Inflammatory macrophage treated with lipopolysaccharide for 4 hours (primary cell): ENCODE measurements around the gene EPB41L2.
"Not testable (repeated sequence)": the region's sequence is repeated elsewhere in the genome, so short reads cannot be mapped to it uniquely, and the experiment has no call there.

Experiments
- DNase-seq: peaks from one replicate; pipeline ENCODE4 v3.0.0-alpha.2; 2020

Gene EPB41L2

GRCh38 chr6:131033631-131034030 lies 29.4 kb downstream of the EPB41L2 start:
- DNase-seq: no peak

DNA sequence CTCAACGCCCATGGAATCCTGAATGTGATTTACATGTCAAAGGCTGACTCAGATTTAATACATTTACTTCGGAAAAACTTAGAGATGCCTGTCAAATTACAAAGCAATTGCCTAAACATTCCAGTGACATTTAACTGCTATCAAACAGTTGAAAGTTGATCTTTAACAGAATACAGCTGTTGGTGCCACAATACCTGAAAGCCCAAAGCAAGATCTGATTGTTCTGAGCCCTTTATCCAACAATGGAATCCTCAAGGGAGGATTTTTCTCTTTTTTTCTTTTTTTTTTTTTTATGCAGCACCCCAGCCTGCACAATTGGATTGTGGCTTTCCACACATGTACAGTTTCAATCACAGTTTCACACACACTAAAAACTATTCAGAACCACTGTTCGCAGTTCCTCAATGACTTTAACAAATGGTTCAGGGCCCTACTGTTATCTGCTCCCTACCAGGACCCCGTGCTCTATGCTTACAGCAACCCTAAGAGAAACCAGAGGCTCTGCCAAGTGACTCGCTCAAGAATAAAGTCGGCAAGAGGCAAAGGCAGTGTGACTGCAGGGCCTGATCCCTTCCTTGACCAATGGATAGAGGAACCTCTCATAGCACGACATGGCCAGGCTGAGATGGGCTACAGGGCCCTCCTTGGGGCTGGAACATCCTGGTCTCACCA lies 33.3 kb downstream of the EPB41L2 start:
- DNase-seq: no peak

- DNase-seq: no peak
Measured at GRCh38 chr6:131027326-131027725, 35.7 kb downstream of the EPB41L2 start.

GRCh38 chr6:131026243-131026642 lies 36.8 kb downstream of the EPB41L2 start:
- no peak for DNase-seq

DNA sequence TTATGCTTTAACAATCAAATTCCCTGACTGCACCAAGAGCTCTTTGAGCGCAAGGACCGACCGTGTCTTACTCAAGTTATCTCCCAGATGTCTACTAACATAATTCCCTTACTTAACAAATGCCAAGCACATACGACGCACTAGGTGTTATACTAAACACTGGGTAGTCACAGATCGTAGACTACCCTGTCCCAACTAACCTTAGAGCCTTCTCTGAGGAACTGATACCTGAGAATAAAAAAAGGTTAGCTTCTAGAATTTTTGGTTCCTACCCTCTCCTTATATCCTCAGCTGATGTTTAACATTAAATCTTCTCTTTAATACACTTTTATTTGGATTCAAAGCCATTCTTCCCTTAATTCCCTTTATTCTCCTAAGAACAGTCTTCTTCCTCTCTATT lies 38.5 kb downstream of the EPB41L2 start:
- DNase-seq: no peak

DNA sequence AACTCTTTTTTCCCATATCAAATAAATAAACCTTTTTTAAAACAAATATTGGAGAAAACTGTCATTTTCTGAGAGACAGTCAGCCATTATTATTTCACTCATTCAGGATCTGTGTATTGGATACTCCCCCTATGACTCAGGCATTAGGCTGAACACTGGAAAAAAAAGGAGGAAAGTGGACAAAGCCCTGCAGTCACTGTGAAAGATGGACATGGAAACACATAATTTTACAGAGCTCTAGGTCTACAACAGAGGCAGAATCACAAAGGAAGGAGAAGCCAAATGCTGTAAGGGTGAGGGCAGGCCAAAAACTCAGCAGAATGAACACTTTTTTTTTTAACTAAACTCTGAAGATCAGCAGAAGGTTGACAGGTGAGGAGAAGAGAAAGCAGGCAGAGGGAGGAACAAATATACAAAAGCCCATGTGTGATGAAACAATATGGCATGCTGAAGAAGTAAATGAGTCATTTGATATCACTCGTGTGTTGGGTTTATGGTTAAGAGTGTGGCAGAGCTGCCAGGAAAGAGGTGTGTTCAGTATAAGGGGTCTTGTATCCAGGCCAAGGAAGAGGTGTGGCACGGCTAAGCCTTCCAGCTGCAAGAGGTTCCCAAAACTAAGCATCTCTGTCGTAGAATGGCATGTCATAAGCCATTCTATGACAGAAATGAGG lies 39.1 kb downstream of the EPB41L2 start:
- no peak for DNase-seq

- DNase-seq: no peak
Measured at GRCh38 chr6:131022691-131023090, 40.4 kb downstream of the EPB41L2 start.

DNA sequence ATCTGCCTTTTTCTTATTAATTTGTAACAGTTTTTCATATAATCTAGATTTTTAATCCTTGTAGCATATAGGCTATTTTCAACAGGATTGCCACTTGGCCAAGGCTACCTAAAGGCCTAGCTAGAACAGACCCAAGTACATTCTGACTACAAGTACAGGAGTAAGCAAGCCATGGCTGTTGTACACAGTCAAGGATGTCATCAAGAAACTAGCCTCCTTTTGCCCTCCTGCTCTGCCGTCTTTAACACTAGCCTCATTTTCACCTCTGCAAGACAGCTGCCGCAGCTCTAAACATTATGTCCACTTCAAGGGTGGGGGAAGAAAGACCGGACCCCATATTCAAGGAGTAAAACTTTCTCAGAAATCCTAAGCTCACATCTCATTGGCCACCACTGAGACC lies 45.1 kb downstream of the EPB41L2 start:
- DNase-seq: no peak

GRCh38 chr6:131015630-131016263 lies 47.3 kb downstream of the EPB41L2 start:
- no peak for DNase-seq

DNA sequence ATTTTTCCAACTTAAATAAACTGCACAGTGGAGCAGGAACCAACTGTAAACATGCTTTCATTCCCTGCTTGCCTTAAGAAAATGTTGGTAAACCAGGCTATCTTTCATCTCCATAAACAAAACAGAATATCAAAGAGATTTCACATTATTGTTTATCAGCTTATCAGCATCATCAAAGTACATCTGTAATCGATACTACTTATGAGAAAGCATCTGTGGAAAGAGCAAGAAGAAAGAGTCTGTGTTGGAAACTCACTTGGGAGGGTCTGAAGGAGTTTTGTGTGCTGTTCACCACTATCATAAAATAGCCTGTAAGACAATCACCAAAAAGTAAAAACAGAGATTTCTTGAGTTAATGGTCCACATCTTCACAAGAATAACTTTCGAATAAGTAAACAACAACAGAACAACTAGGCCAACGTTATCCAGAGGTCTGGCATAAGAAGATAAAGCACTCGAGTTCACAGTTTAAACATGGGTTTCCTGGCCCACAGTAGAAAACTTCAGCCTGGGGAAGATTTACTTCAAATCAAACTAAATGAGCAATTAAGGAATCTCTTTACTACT lies 47.9 kb downstream of the EPB41L2 start:
- no peak for DNase-seq

DNA sequence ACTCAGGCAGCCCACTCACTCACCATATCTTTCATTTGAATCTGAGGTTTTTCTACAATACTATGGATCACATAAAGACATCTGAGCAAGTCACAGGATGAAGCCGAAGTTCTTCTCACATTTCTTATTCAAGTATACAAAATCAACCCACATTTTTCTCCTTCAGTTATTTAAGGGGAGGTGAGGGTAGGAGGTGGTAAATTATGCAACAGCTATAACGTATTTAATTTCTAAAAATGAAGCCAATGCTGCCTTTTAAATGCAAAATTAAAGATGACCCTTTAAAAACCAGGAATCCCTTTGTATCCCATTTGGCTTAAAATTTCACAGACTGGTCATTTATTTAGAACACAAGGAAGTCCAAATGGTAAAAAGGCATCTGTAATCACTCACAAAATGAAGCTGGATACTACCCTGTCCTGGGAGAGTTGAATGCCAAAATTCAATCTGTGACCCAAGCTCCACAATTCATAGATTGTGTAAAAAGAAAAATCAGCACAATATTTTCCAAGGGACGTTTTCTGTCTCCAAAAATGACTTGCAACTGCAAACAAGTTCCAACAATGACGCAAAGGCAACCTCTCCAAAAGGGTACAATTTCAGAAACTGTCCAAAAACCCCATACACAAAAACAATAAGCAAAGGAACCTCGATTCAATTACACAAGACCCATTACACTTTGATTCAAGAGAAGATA lies 48.8 kb downstream of the EPB41L2 start:
- DNase-seq: no peak

GRCh38 chr6:131013495-131013894 lies 49.5 kb downstream of the EPB41L2 start:
- DNase-seq: no peak

DNA sequence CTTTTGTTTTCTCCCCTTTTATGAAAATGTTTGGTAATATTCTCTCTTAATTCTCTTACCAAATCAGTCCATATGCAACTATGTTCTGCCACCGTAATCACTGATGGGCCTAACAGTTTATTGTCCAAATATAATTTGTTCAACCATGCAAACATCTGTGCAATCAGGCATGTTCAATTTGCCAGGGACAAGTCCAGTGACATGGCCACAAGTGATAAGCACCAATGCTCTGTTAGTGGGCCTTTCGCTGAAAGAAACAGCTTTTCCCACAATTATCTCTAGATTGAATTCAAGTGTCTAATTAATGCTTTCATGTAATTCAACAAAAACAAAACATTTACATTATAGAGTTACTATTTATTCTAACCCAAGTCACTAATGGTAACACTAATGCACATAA lies 53.3 kb downstream of the EPB41L2 start:
- no peak for DNase-seq

DNA sequence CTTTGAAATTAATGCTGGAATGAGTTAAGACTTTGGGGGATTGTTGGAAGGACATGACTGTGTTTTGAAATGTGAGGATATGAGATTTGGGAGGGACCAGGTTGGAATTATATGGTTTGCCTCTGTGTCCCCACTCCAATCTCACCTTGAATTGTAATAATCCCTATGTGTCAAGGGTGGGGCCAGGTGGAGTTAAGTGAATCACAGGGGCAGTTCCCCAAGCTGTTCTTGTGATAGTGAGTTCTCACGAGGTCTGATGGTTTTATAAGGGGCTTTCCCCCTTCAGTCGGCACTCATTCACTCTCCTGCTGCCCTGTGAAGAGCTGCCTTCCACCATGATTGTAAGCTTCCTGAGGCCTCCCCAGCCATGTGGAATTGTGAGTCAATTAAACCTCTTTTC lies 54.1 kb downstream of the EPB41L2 start:
- not testable (repeated sequence) for DNase-seq

DNA sequence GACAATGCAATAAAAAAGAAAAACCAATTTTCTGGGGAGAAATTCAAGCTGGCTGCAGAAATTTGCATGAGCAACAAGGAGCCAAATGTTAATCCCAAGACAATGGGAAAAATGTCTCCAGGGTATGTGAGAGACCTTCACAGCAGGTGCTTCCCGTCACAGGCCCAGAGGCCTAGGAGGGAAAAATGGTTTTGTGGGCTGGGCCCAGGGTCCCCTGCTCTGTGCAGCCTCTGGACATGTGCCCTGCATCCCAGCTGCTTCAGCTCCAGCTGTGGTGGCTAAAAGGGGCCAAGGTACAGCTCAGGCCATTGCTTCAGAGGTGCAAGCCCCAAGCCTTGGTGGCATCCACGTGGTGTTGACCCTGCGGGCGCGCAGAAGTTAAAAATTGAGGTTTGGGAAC lies 55.1 kb downstream of the EPB41L2 start:
- not testable (repeated sequence) for DNase-seq

- no peak for DNase-seq
Measured at GRCh38 chr6:131007286-131007685, 55.8 kb downstream of the EPB41L2 start.

DNA sequence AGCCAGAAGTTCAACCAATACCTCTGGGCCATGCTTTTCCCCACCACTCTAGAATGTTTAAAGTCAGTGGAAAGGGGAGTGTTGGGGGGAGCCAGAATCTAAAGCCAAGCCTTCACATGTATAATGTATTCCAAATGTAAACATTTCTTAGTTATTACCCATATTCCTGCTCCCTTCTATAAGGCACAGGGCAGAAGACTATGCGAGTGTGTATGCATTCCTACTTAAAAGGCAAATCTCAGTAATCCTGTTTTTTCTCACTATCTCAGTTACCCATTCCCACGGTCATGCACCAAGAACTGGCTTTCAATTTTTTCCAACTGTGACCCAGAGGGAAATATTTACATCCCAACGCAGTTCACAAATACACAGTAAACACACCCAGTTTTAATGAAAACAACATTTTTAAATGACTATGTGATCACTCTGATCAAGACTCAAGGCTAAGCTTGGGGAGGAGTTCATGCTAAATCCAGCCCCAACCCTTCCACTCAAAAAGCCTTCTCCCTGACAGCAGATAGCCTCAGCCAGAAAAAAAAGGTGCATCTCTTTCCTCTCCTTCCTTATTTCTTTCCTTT lies 57.5 kb downstream of the EPB41L2 start:
- DNase-seq: no peak

DNA sequence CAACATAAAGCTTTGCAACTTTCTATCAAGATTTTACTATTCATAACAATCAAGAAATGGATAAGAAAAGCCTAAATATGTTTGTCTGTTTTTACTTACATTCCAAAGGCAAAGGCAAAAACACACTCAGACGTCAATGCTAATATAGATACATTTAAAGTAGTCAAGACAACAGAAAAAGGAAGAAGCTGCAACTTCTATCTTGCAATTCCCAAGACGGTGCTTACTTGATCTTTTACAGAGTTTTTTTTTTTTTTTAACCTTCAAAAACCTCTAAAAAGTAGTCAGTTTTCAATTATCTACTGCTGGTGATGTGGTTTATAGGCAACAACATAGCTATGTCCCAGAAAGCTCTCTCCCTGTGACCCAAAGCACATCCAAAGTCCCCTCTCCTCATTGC lies 58.1 kb downstream of the EPB41L2 start:
- no peak for DNase-seq

GRCh38 chr6:131004387-131004755 lies 58.7 kb downstream of the EPB41L2 start:
- no peak for DNase-seq

- no peak for DNase-seq
Measured at GRCh38 chr6:131003488-131004386, 59.3 kb downstream of the EPB41L2 start.

- DNase-seq: no peak
Measured at GRCh38 chr6:131002661-131002980, 60.4 kb downstream of the EPB41L2 start.
